ENCODE measurements around the gene ST7. TPM values are rescaled to one million over a fixed set of nuclear protein-coding genes. Genes with fewer than 3 reads are reported as not detected.

ST7 gene
- total and polyA plus RNA-seq, 2 of the 13 experiments (the other 11 are each of a cell fraction or from before 2014, with no cell fraction given), result 17.3 to 23.5 TPM

GRCh38 chr7:117035465-117035862, 82.2 kb downstream of the ST7 start:
- Histone ChIP-seq H3K9ac (ENCODE audit: insufficient read depth, low read depth, low read length) (no peak overlapping the region), H3K27me3 (ENCODE audit: control insufficient read depth in 1 of 2, insufficient read depth in 2 of 2, low read length in 2 of 2) (no peaks in the 10 kb centered on the region), H4K20me1 (ENCODE audit: insufficient read depth, low read length) (no peaks in the 10 kb centered on the region), H3K4me1 (ENCODE audit: insufficient read depth, low read length) (no peaks in the 10 kb centered on the region), H3K27ac (ENCODE audit: extremely low read length, insufficient read depth, low read length) (no peak overlapping the region), H2AFZ (ENCODE audit: low read length) (no peak overlapping the region), H3K4me3 (replicated peaks in 1 of 3; ENCODE audit: insufficient read depth in 1 of 3, low read depth in 2 of 3, low read length in 3 of 3) (no peak overlapping the region), H3K36me3 (replicated peaks in 1 of 2; ENCODE audit: control insufficient read depth in 1 of 2, insufficient read depth in 2 of 2, low read length in 2 of 2) (no peaks in the 10 kb centered on the region), H3K4me2 (ENCODE audit: low read depth, low read length) (no peak overlapping the region), H3K9me3 (ENCODE audit: low read length) (no peaks in the 10 kb centered on the region), H3K79me2 (ENCODE audit: insufficient read depth, low read length) (no peaks in the 10 kb centered on the region)
- WGBS (ENCODE audit: low lambda C conversion rate), result 98% methylated on average over 1 of the region's 1 CpG
- TF ChIP-seq SP2 (CRISPR knock-in tag; IDR thresholded peaks at IDR 0.05), result no peak
- no peak for TF ChIP-seq HDAC1 (CRISPR knock-in tag; IDR thresholded peaks at IDR 0.05)
- TF ChIP-seq ZNF205 (CRISPR knock-in tag; IDR thresholded peaks at IDR 0.05), result no peak
- no peak for TF ChIP-seq SUZ12 (IDR thresholded peaks at IDR 0.05; ENCODE audit: low read depth, low read length)
- TF ChIP-seq ZNF253 (CRISPR knock-in tag; IDR thresholded peaks at IDR 0.05; ENCODE audit: borderline replicate concordance), result no peak
- TF ChIP-seq ZNF468 (CRISPR knock-in tag; IDR thresholded peaks at IDR 0.05), result no peak
- no peak for TF ChIP-seq ZC3H13 (CRISPR knock-in tag; IDR thresholded peaks at IDR 0.05)
- no peak for TF ChIP-seq ZNF619 (CRISPR knock-in tag; IDR thresholded peaks at IDR 0.05)
- no peak for TF ChIP-seq ZNF432 (CRISPR knock-in tag; IDR thresholded peaks at IDR 0.05; ENCODE audit: borderline replicate concordance)
- TF ChIP-seq ISL2 (CRISPR knock-in tag; IDR thresholded peaks at IDR 0.05), result no peak
- TF ChIP-seq TRIM22 (IDR thresholded peaks at IDR 0.05), result no peak
- no peak for TF ChIP-seq PAWR (CRISPR knock-in tag; IDR thresholded peaks at IDR 0.05; ENCODE audit: borderline replicate concordance)
- no peak for TF ChIP-seq KLF11 (CRISPR knock-in tag; IDR thresholded peaks at IDR 0.05)
- no peak for TF ChIP-seq GMEB2 (CRISPR knock-in tag; IDR thresholded peaks at IDR 0.05; ENCODE audit: low read depth)
- no peak for TF ChIP-seq ARID3A (IDR thresholded peaks at IDR 0.05; ENCODE audit: low read depth, low read length)
- TF ChIP-seq ZBTB34 (CRISPR knock-in tag; IDR thresholded peaks at IDR 0.05), result no peak
- TF ChIP-seq ZNF615 (CRISPR knock-in tag; IDR thresholded peaks at IDR 0.05; ENCODE audit: borderline replicate concordance), result no peak
- POLR2A ChIA-PET, result no interaction called here
- BruUV-seq (replicated peaks), result no TSS peak
- CTCF ChIA-PET (ENCODE audit: low intra/inter-chr PET ratio, low total read pairs), result no interaction called here
- intact Hi-C loops (cut with micrococcal nuclease; ENCODE audit: unreplicated experiment), result no loop called here
- no peak for FAIRE-seq
- ATAC-seq, result no peak
- in situ Hi-C loops (cut with HindIII; ENCODE audit: extremely low pct_ligation_motif_present, low pct_unique_long_range_greater_than_20kb), result no loop called here
- DNase-seq (ENCODE audit: low spot score), result no peak
